ENCODE results near the gene ADAMTSL1.

GRCh38 chr9:18665947-18666346, 192.0 kb downstream of the ADAMTSL1 start:
- TF ChIP-seq CTCF (IDR thresholded peaks at IDR 0.05) (no peak), POLR2A (IDR thresholded peaks at IDR 0.05) (no peak), POLR2AphosphoS5 (IDR thresholded peaks at IDR 0.05) (no peak)
